Measurements from ENCODE around the gene SNX33. TPM values are rescaled to one million over a fixed set of nuclear protein-coding genes. Genes with fewer than 3 reads are reported as not detected.
"Not testable (repeated sequence)": the region's sequence is repeated elsewhere in the genome, so short reads cannot be mapped to it uniquely, and the experiment has no call there.

Gene SNX33
- total RNA-seq, 1 donor from 2014 or later = 15.0 TPM

GRCh38 chr15:75688278-75688557 is 40.5 kb downstream of the SNX33 start:
- H3K27me3 ChIP-seq (ENCODE audit: control insufficient read depth, insufficient read depth, low read length) = no peaks in the 10 kb centered on the region

DNA sequence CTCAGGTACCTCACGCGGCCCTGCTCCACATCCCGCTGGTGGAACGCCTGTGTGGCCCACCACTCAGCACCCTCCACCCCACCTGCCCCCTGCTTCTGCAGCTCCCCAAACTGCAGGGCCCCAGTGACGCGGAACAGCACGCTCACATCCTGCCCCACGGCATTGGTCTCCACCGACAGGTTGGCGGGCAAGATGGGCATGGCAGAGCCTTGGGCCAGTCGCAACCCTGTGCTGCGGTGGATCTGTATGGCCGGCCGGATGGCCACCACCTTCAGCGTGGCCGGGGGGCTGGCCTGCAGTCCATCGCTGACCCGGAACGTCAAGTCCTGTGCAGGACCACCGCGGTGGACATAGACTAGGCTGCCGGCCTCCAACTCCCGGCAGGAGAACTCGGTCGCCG is 41.1 kb downstream of the SNX33 start:
- H3K27me3 ChIP-seq (ENCODE audit: control insufficient read depth, insufficient read depth, low read length) = no peaks in the 10 kb centered on the region
- peaks cover 1% of the 10 kb centered on the region for H3K36me3 ChIP-seq (ENCODE audit: control insufficient read depth, insufficient read depth, low read length)
- DNase-seq (ENCODE audit: low read depth) = no peak
- H3K4me3 ChIP-seq (ENCODE audit: low read depth, low read length) = no peak overlapping the region
- FAIRE-seq = no peak
- TF ChIP-seq, protein P1, sequence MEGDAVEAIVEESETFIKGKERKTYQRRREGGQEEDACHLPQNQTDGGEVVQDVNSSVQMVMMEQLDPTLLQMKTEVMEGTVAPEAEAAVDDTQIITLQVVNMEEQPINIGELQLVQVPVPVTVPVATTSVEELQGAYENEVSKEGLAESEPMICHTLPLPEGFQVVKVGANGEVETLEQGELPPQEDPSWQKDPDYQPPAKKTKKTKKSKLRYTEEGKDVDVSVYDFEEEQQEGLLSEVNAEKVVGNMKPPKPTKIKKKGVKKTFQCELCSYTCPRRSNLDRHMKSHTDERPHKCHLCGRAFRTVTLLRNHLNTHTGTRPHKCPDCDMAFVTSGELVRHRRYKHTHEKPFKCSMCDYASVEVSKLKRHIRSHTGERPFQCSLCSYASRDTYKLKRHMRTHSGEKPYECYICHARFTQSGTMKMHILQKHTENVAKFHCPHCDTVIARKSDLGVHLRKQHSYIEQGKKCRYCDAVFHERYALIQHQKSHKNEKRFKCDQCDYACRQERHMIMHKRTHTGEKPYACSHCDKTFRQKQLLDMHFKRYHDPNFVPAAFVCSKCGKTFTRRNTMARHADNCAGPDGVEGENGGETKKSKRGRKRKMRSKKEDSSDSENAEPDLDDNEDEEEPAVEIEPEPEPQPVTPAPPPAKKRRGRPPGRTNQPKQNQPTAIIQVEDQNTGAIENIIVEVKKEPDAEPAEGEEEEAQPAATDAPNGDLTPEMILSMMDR (IDR thresholded peaks at IDR 0.05; ENCODE audit: insufficient read depth, low read length, severe bottlenecking) = no peak

More at GRCh38 chr15:75688278-75688557, 40.5 kb downstream of the SNX33 start:
- FAIRE-seq = no peak
- TF ChIP-seq, protein P1 (IDR thresholded peaks at IDR 0.05; ENCODE audit: insufficient read depth, low read length, severe bottlenecking) = no peak
- Histone ChIP-seq H3K36me3 (ENCODE audit: control insufficient read depth, insufficient read depth, low read length) (peaks cover 1% of the 10 kb centered on the region), H3K4me3 (ENCODE audit: low read depth, low read length) (no peak overlapping the region)
- DNase-seq (ENCODE audit: low read depth) = no peak

GRCh38 chr15:75689429-75689828 is 41.7 kb downstream of the SNX33 start:
- FAIRE-seq; H3K36me3 ChIP-seq (ENCODE audit: control insufficient read depth, insufficient read depth, low read length); DNase-seq (ENCODE audit: low read depth); H3K27me3 ChIP-seq (ENCODE audit: control insufficient read depth, insufficient read depth, low read length); H3K4me3 ChIP-seq (ENCODE audit: low read depth, low read length): not testable (repeated sequence)

GRCh38 chr15:75692311-75692710 is 44.6 kb downstream of the SNX33 start:
- H3K4me3 ChIP-seq (ENCODE audit: low read depth, low read length); H3K27me3 ChIP-seq (ENCODE audit: control insufficient read depth, insufficient read depth, low read length); H3K36me3 ChIP-seq (ENCODE audit: control insufficient read depth, insufficient read depth, low read length); DNase-seq (ENCODE audit: low read depth); FAIRE-seq: not testable (repeated sequence)

GRCh38 chr15:75693028-75693427 is 45.3 kb downstream of the SNX33 start:
- not testable (repeated sequence) for H3K4me3 ChIP-seq (ENCODE audit: low read depth, low read length); DNase-seq (ENCODE audit: low read depth); H3K36me3 ChIP-seq (ENCODE audit: control insufficient read depth, insufficient read depth, low read length); H3K27me3 ChIP-seq (ENCODE audit: control insufficient read depth, insufficient read depth, low read length); FAIRE-seq

GRCh38 chr15:75693501-75694240 is 46.0 kb downstream of the SNX33 start:
- FAIRE-seq (no peak), DNase-seq (ENCODE audit: low read depth) (peak; percentile 27)
- Histone ChIP-seq H3K36me3 (ENCODE audit: control insufficient read depth, insufficient read depth, low read length) (peaks cover 1% of the 10 kb centered on the region), H3K27me3 (ENCODE audit: control insufficient read depth, insufficient read depth, low read length) (no peaks in the 10 kb centered on the region), H3K4me3 (ENCODE audit: low read depth, low read length) (no peak overlapping the region)
- TF ChIP-seq, protein P1 (IDR thresholded peaks at IDR 0.05; ENCODE audit: insufficient read depth, low read length, severe bottlenecking) = no peak

GRCh38 chr15:75694241-75695182 is 46.8 kb downstream of the SNX33 start:
- DNase-seq (ENCODE audit: low read depth) (peak; percentile 92), FAIRE-seq (no peak)
- TF ChIP-seq, protein P1 (IDR thresholded peaks at IDR 0.05; ENCODE audit: insufficient read depth, low read length, severe bottlenecking) = peak; percentile 60

More at GRCh38 chr15:75694241-75695182, 46.8 kb downstream of the SNX33 start:
- Histone ChIP-seq H3K4me3 (ENCODE audit: low read depth, low read length) (no peak overlapping the region), H3K36me3 (ENCODE audit: control insufficient read depth, insufficient read depth, low read length) (peaks cover 1% of the 10 kb centered on the region), H3K27me3 (ENCODE audit: control insufficient read depth, insufficient read depth, low read length) (no peaks in the 10 kb centered on the region)
